Activated T-helper 2 cell treated with anti-CD3 and anti-CD28 coated beads, Interferon-gamma antibody, Interleukin-2, Interleukin-4, amounts not matched to agents 10 μg/mL and 5 μg/mL and 100 μg/mL, durations not matched to agents 14 hours and 24 hours and 36 hours (primary cell): ENCODE measurements around the gene APBB2. TPM values are rescaled to one million over a fixed set of nuclear protein-coding genes. Genes with fewer than 3 reads are reported as not detected.

Experiments
- DNase-seq: peaks from one replicate; pipeline ENCODE4 v3.0.0; 2021; ENCODE audit warnings: low spot score
- H3K27ac Mint-ChIP-seq: one replicate; pipeline ENCODE4 v1.8.0; 2021; ENCODE audit warnings: mixed read lengths
- H3K27me3 Mint-ChIP-seq: one replicate; pipeline ENCODE4 v1.8.0; 2021; ENCODE audit warnings: low read depth, mixed read lengths
- H3K36me3 Mint-ChIP-seq: one replicate; pipeline ENCODE4 v1.8.0; 2021; ENCODE audit warnings: low read depth, mixed read lengths
- H3K4me1 Mint-ChIP-seq: one replicate; pipeline ENCODE4 v1.8.0; 2021; ENCODE audit warnings: low read depth, mixed read lengths
- H3K4me3 Mint-ChIP-seq: one replicate; pipeline ENCODE4 v1.8.0; 2021; ENCODE audit warnings: low read depth, mild to moderate bottlenecking, moderate library complexity, mixed read lengths
- H3K9me3 Mint-ChIP-seq: one replicate; pipeline ENCODE4 v1.8.0; 2021; ENCODE audit warnings: mixed read lengths
- intact Hi-C: fragments of 100-400 bp; cut with micrococcal nuclease; formaldehyde crosslinking; loops from one replicate; pipeline ENCODE4 v1.15.1; 2023
- total RNA-seq: library from RNA; stranded (reverse); gene quantifications from 2 replicates; pipeline ENCODE4 v1.2.3, GENCODE V29; 2022

Gene APBB2
- total RNA-seq, 1 donor from 2014 or later, result 0.73 TPM

- H3K4me1 Mint-ChIP-seq, result peaks cover 16% of the 10 kb centered on the region
- no peak overlapping the region for H3K27ac Mint-ChIP-seq
- H3K4me3 Mint-ChIP-seq, result no peak overlapping the region
- intact Hi-C loops, result no loop called here
- no peaks in the 10 kb centered on the region for H3K36me3 Mint-ChIP-seq
- H3K27me3 Mint-ChIP-seq, result peaks cover 13% of the 10 kb centered on the region
- no peaks in the 10 kb centered on the region for H3K9me3 Mint-ChIP-seq
- no peak for DNase-seq
Observed at GRCh38 chr4:40890764-40891163, 323.6 kb downstream of the APBB2 start.

- Mint-ChIP-seq H3K27ac (no peak overlapping the region), H3K9me3 (no peaks in the 10 kb centered on the region), H3K36me3 (no peaks in the 10 kb centered on the region), H3K4me1 (peaks cover 16% of the 10 kb centered on the region), H3K27me3 (peaks cover 13% of the 10 kb centered on the region), H3K4me3 (no peak overlapping the region)
- DNase-seq, result no peak
- intact Hi-C loops, result no loop called here
Observed at GRCh38 chr4:40890199-40890598, 324.1 kb downstream of the APBB2 start.

- H3K4me1 Mint-ChIP-seq, result peaks cover 16% of the 10 kb centered on the region
- H3K27me3 Mint-ChIP-seq, result peaks cover 17% of the 10 kb centered on the region
- no peak overlapping the region for H3K27ac Mint-ChIP-seq
- no peaks in the 10 kb centered on the region for H3K9me3 Mint-ChIP-seq
- H3K36me3 Mint-ChIP-seq, result no peaks in the 10 kb centered on the region
- DNase-seq, result no peak
- H3K4me3 Mint-ChIP-seq, result no peak overlapping the region
- intact Hi-C loops, result no loop called here
Observed at GRCh38 chr4:40888933-40889332, 325.4 kb downstream of the APBB2 start.

GRCh38 chr4:40887764-40888131 is 326.6 kb downstream of the APBB2 start:
- no peak for DNase-seq
- H3K9me3 Mint-ChIP-seq, result no peaks in the 10 kb centered on the region
- H3K27me3 Mint-ChIP-seq, result peaks cover 21% of the 10 kb centered on the region
- H3K4me1 Mint-ChIP-seq, result peaks cover 16% of the 10 kb centered on the region
- H3K4me3 Mint-ChIP-seq, result no peak overlapping the region
- no peak overlapping the region for H3K27ac Mint-ChIP-seq
- no peaks in the 10 kb centered on the region for H3K36me3 Mint-ChIP-seq
- intact Hi-C loops, result no loop called here

GRCh38 chr4:40886931-40887763 is 327.2 kb downstream of the APBB2 start:
- no peak for DNase-seq
- intact Hi-C loops, result no loop called here
- Mint-ChIP-seq H3K27ac (no peak overlapping the region), H3K4me3 (no peak overlapping the region), H3K36me3 (no peaks in the 10 kb centered on the region), H3K4me1 (peaks cover 16% of the 10 kb centered on the region), H3K9me3 (no peaks in the 10 kb centered on the region), H3K27me3 (peaks cover 22% of the 10 kb centered on the region)

GRCh38 chr4:40881851-40882250 is 332.5 kb downstream of the APBB2 start:
- intact Hi-C loops, result no loop called here

GRCh38 chr4:40881096-40881495 is 333.2 kb downstream of the APBB2 start:
- H3K9me3 Mint-ChIP-seq, result no peaks in the 10 kb centered on the region
- intact Hi-C loops, result no loop called here
- H3K4me1 Mint-ChIP-seq, result no peaks in the 10 kb centered on the region
- no peaks in the 10 kb centered on the region for H3K36me3 Mint-ChIP-seq
- no peak for DNase-seq
- H3K27me3 Mint-ChIP-seq, result peaks cover 35% of the 10 kb centered on the region
- H3K27ac Mint-ChIP-seq, result no peak overlapping the region
- H3K4me3 Mint-ChIP-seq, result no peak overlapping the region

More at GRCh38 chr4:40881851-40882250, 332.5 kb downstream of the APBB2 start:
- Mint-ChIP-seq H3K4me1 (no peaks in the 10 kb centered on the region), H3K4me3 (no peak overlapping the region), H3K9me3 (no peaks in the 10 kb centered on the region), H3K36me3 (no peaks in the 10 kb centered on the region), H3K27ac (no peak overlapping the region), H3K27me3 (peaks cover 32% of the 10 kb centered on the region)
- no peak for DNase-seq

- Mint-ChIP-seq H3K9me3 (no peaks in the 10 kb centered on the region), H3K4me1 (no peaks in the 10 kb centered on the region), H3K4me3 (no peak overlapping the region), H3K27me3 (peaks cover 37% of the 10 kb centered on the region), H3K27ac (no peak overlapping the region), H3K36me3 (no peaks in the 10 kb centered on the region)
- intact Hi-C loops, result no loop called here
- no peak for DNase-seq
Observed at GRCh38 chr4:40878548-40879055, 335.7 kb downstream of the APBB2 start.

GRCh38 chr4:40877081-40877480 is 337.3 kb downstream of the APBB2 start:
- H3K9me3 Mint-ChIP-seq, result no peaks in the 10 kb centered on the region
- H3K36me3 Mint-ChIP-seq, result no peaks in the 10 kb centered on the region
- H3K4me3 Mint-ChIP-seq, result no peak overlapping the region
- DNase-seq, result no peak
- no peak overlapping the region for H3K27ac Mint-ChIP-seq
- intact Hi-C loops, result no loop called here
- peaks cover 36% of the 10 kb centered on the region for H3K27me3 Mint-ChIP-seq
- H3K4me1 Mint-ChIP-seq, result no peaks in the 10 kb centered on the region

GRCh38 chr4:40875507-40876150 is 338.7 kb downstream of the APBB2 start:
- intact Hi-C loops, result no loop called here
- peaks cover 29% of the 10 kb centered on the region for H3K27me3 Mint-ChIP-seq
- no peaks in the 10 kb centered on the region for H3K4me1 Mint-ChIP-seq
- no peak overlapping the region for H3K27ac Mint-ChIP-seq
- H3K9me3 Mint-ChIP-seq, result no peaks in the 10 kb centered on the region
- H3K4me3 Mint-ChIP-seq, result no peak overlapping the region
- no peaks in the 10 kb centered on the region for H3K36me3 Mint-ChIP-seq
- DNase-seq, result no peak

GRCh38 chr4:40874901-40875300 is 339.4 kb downstream of the APBB2 start:
- peaks cover 28% of the 10 kb centered on the region for H3K27me3 Mint-ChIP-seq
- intact Hi-C loops, result no loop called here

GRCh38 chr4:40874331-40874730 is 340.0 kb downstream of the APBB2 start:
- Mint-ChIP-seq H3K27ac (no peak overlapping the region), H3K27me3 (peaks cover 28% of the 10 kb centered on the region), H3K4me3 (no peak overlapping the region), H3K4me1 (no peaks in the 10 kb centered on the region), H3K9me3 (no peaks in the 10 kb centered on the region), H3K36me3 (no peaks in the 10 kb centered on the region)
- intact Hi-C loops, result no loop called here
- no peak for DNase-seq

More at GRCh38 chr4:40874901-40875300, 339.4 kb downstream of the APBB2 start:
- Mint-ChIP-seq H3K4me3 (no peak overlapping the region), H3K36me3 (no peaks in the 10 kb centered on the region), H3K9me3 (no peaks in the 10 kb centered on the region), H3K4me1 (no peaks in the 10 kb centered on the region), H3K27ac (no peak overlapping the region)
- DNase-seq, result no peak

- H3K36me3 Mint-ChIP-seq, result no peaks in the 10 kb centered on the region
- no peaks in the 10 kb centered on the region for H3K9me3 Mint-ChIP-seq
- no peak overlapping the region for H3K27ac Mint-ChIP-seq
- H3K4me3 Mint-ChIP-seq, result no peak overlapping the region
- intact Hi-C loops, result no loop called here
- no peaks in the 10 kb centered on the region for H3K4me1 Mint-ChIP-seq
- no peak for DNase-seq
- H3K27me3 Mint-ChIP-seq, result peaks cover 24% of the 10 kb centered on the region
Observed at GRCh38 chr4:40871695-40872250, 342.6 kb downstream of the APBB2 start.
